Measurements from ENCODE around the gene GSTO2.

DNA sequence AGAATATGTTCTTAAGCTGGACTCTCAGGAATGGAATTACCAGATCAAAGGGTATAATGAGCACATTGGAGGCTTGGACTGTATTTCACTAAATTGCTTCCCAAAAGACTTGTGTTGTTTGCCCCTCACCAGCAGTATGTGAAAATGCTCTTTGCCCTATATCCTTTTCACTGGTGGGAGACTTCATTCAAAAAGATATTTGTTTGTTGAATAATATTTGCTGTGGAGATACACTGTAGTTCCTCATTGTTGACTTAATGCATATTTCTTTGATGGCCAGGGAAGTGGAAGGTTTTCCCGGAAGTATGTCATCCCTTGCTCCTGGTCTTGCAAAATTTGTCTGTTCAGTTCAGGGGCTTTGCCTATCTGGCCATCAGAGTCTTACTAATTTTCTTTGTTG, 19.4 kb downstream of the GSTO2 start:
- TF ChIP-seq, protein P1, sequence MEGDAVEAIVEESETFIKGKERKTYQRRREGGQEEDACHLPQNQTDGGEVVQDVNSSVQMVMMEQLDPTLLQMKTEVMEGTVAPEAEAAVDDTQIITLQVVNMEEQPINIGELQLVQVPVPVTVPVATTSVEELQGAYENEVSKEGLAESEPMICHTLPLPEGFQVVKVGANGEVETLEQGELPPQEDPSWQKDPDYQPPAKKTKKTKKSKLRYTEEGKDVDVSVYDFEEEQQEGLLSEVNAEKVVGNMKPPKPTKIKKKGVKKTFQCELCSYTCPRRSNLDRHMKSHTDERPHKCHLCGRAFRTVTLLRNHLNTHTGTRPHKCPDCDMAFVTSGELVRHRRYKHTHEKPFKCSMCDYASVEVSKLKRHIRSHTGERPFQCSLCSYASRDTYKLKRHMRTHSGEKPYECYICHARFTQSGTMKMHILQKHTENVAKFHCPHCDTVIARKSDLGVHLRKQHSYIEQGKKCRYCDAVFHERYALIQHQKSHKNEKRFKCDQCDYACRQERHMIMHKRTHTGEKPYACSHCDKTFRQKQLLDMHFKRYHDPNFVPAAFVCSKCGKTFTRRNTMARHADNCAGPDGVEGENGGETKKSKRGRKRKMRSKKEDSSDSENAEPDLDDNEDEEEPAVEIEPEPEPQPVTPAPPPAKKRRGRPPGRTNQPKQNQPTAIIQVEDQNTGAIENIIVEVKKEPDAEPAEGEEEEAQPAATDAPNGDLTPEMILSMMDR (conservative IDR thresholded peaks at IDR 0.05) = no peak
- no peak for TF ChIP-seq ZFX (IDR thresholded peaks at IDR 0.05)
